ENCODE measurements around the gene CEP44.

GRCh38 chr4:174314274-174314673, 30.6 kb downstream of the CEP44 start:
- TF ChIP-seq, protein P1, sequence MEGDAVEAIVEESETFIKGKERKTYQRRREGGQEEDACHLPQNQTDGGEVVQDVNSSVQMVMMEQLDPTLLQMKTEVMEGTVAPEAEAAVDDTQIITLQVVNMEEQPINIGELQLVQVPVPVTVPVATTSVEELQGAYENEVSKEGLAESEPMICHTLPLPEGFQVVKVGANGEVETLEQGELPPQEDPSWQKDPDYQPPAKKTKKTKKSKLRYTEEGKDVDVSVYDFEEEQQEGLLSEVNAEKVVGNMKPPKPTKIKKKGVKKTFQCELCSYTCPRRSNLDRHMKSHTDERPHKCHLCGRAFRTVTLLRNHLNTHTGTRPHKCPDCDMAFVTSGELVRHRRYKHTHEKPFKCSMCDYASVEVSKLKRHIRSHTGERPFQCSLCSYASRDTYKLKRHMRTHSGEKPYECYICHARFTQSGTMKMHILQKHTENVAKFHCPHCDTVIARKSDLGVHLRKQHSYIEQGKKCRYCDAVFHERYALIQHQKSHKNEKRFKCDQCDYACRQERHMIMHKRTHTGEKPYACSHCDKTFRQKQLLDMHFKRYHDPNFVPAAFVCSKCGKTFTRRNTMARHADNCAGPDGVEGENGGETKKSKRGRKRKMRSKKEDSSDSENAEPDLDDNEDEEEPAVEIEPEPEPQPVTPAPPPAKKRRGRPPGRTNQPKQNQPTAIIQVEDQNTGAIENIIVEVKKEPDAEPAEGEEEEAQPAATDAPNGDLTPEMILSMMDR (IDR thresholded peaks at IDR 0.05 in 2 of 3, conservative IDR thresholded peaks at IDR 0.05 in 1 of 3; ENCODE audit: borderline replicate concordance in 1 of 3, insufficient read depth in 1 of 3, low read depth in 2 of 3, low read length in 2 of 3) = no peak
- TF ChIP-seq ATF3 (IDR thresholded peaks at IDR 0.05) (no peak), CEBPB (IDR thresholded peaks at IDR 0.05; ENCODE audit: low read depth) (no peak), SIN3A (IDR thresholded peaks at IDR 0.05; ENCODE audit: low read depth) (no peak)
